SH-SY5Y (cell line): ENCODE data around the gene EIF4ENIF1.

Experiments used
- GATA2 ChIP-seq: IDR thresholded peaks from 2 replicates; pipeline ENCODE4 v1.6.1; 2011; ENCODE audit warnings: mild to moderate bottlenecking, low read depth, low read length
- GATA3 ChIP-seq: IDR thresholded peaks from 2 replicates; pipeline ENCODE4 v1.6.1; 2011; ENCODE audit warnings: low read depth, mild to moderate bottlenecking, low read length, moderate library complexity

- TF ChIP-seq GATA2 (no peak), GATA3 (no peak)
Observed at GRCh38 chr22:31504282-31504681, 14.6 kb upstream of the EIF4ENIF1 start.
